HepG2 (cell line): ENCODE data around the gene SLX9. TPM values are rescaled to one million over a fixed set of nuclear protein-coding genes. Genes with fewer than 3 reads are reported as not detected.

Source experiments
- ATAC-seq: fragments of 200-7000 bp; cut with Tn5 transposase; 3 replicates; pipeline ENCODE4 v1.9.1; 2020; ENCODE audit warnings: mild to moderate bottlenecking, moderate library complexity
- BruUV-seq: library from RNA; stranded (reverse); fragments of 400-500 nt; replicated peaks from 2 replicates; lab custom pipeline; 2021; lab: Mats Ljungman, UMichigan
- CTCF ChIA-PET: fragments of 300-600 bp; formaldehyde crosslinking; extraction: SDS; loops from one replicate; lab custom pipeline; 2021; ENCODE audit warnings: low total read pairs, inconsistent platforms, low intra/inter-chr PET ratio; lab: Yijun Ruan, JAX
- POLR2A ChIA-PET: fragments of 350-600 bp; sonication (Branson Sonifier 250); formaldehyde crosslinking; loops from one replicate; lab custom pipeline; 2020; ENCODE audit warnings: antibody characterized with exemption, inconsistent platforms; lab: Yijun Ruan, JAX
- DNase-seq: peaks from one replicate; pipeline ENCODE4 v3.0.0-alpha.2; 2015; ENCODE audit warnings: low spot score
- FAIRE-seq: peaks from 3 replicates; lab custom pipeline; 2011; peaks lifted over from hg19 to GRCh38; lab: Jason Lieb, UNC
- H2AFZ ChIP-seq: one replicate; pipeline ENCODE4 v1.6.1; 2011; ENCODE audit warnings: low read length, inconsistent platforms
- H3K27ac ChIP-seq: fragments of 300-600 bp; 3 replicates; pipeline ENCODE4 v1.8.0; 2011; ENCODE audit warnings: mixed run types, mild to moderate bottlenecking, mixed read lengths, low read length, inconsistent platforms; ENCODE audit not compliant: insufficient read depth; ENCODE audit errors: extremely low read length
- H3K27me3 ChIP-seq, 2 experiments: fragments of 200-600 bp in 1 of 2; 2 replicates in 1 of 2; 3 replicates in 1 of 2; pipeline versions ENCODE4 v1.6.0 to v1.8.0; 2011; ENCODE audit warnings: low read length in 2 of 2, mild to moderate bottlenecking in 2 of 2, moderate library complexity in 2 of 2, inconsistent platforms in 1 of 2; ENCODE audit not compliant: insufficient read depth in 2 of 2, control insufficient read depth in 1 of 2
- H3K36me3 ChIP-seq, 2 experiments: fragments of 200-600 bp in 1 of 2; replicated peaks in 1 of 2; 2 replicates in 1 of 2; 3 replicates in 1 of 2; pipeline versions ENCODE4 v1.5.1 to v1.8.0; 2011; ENCODE audit warnings: low read length in 2 of 2, inconsistent platforms in 1 of 2; ENCODE audit not compliant: insufficient read depth in 2 of 2, control insufficient read depth in 1 of 2
- H3K4me1 ChIP-seq: 2 replicates; pipeline ENCODE4 v1.5.1; 2012; ENCODE audit warnings: low read length, inconsistent platforms; ENCODE audit not compliant: insufficient read depth
- H3K4me2 ChIP-seq: 2 replicates; pipeline ENCODE4 v1.6.0; 2011; ENCODE audit warnings: low read depth, low read length, inconsistent platforms
- H3K4me3 ChIP-seq, 3 experiments: fragments of 200-600 bp in 1 of 3; sonication (generic), shearing (Covaris generic) in 1 of 3; replicated peaks in 1 of 3; 2 replicates each; pipeline ENCODE4 v1.5.1; 2011 to 2016; ENCODE audit warnings: low read length in 3 of 3, inconsistent platforms in 2 of 3, low read depth in 2 of 3, mild to moderate bottlenecking in 2 of 3, control low read depth in 1 of 3, mixed read lengths in 1 of 3; ENCODE audit not compliant: insufficient read depth in 1 of 3
- H3K79me2 ChIP-seq: one replicate; pipeline ENCODE4 v1.6.1; 2011; ENCODE audit warnings: low read length, inconsistent platforms; ENCODE audit not compliant: insufficient read depth
- H3K9ac ChIP-seq: 2 replicates; pipeline ENCODE4 v1.6.0; 2011; ENCODE audit warnings: mild to moderate bottlenecking, low read depth, low read length, inconsistent platforms; ENCODE audit not compliant: insufficient read depth
- H3K9me3 ChIP-seq: 2 replicates; pipeline ENCODE4 v1.5.1; 2012; ENCODE audit warnings: mild to moderate bottlenecking, low read length
- H4K20me1 ChIP-seq: 2 replicates; pipeline ENCODE4 v1.6.0; 2011; ENCODE audit warnings: inconsistent platforms, mild to moderate bottlenecking, low read length, moderate library complexity; ENCODE audit not compliant: insufficient read depth
- CBX2 ChIP-seq, 2 experiments: fragments of 200-600 bp in 1 of 2; sonication (generic); formaldehyde crosslinking in 1 of 2; IDR thresholded peaks; 2 replicates each; pipeline versions ENCODE4 v1.7.0 to v1.8.1; 2018 to 2022; ENCODE audit warnings: low read depth in 2 of 2, low read length in 1 of 2, mild to moderate bottlenecking in 1 of 2, missing genetic modification reagents in 1 of 2
- EED ChIP-seq: sonication (generic); formaldehyde crosslinking; IDR thresholded peaks from 2 replicates; pipeline ENCODE4 v1.5.0; 2020; ENCODE audit warnings: mild to moderate bottlenecking, missing genetic modification reagents
- ELF4 ChIP-seq: sonication (generic); formaldehyde crosslinking; IDR thresholded peaks from 2 replicates; pipeline ENCODE4 v1.5.0; 2020; ENCODE audit warnings: missing genetic modification reagents, mild to moderate bottlenecking, moderate library complexity, borderline replicate concordance
- ETV6 ChIP-seq: sonication (generic); formaldehyde crosslinking; conservative IDR thresholded peaks from 2 replicates; pipeline ENCODE4 v1.4.0; 2020; ENCODE audit warnings: missing genetic modification reagents
- HNF4G ChIP-seq, 2 experiments: sonication (generic) in 1 of 2; formaldehyde crosslinking in 1 of 2; IDR thresholded peaks; 2 replicates each; pipeline versions ENCODE4 v1.4.0 to v1.6.1; 2011 to 2020; ENCODE audit warnings: borderline replicate concordance in 2 of 2, low read depth in 2 of 2, mild to moderate bottlenecking in 2 of 2, low read length in 1 of 2, missing genetic modification reagents in 1 of 2, moderate library complexity in 1 of 2
- PITX1 ChIP-seq: sonication (generic); formaldehyde crosslinking; IDR thresholded peaks from 2 replicates; pipeline ENCODE4 v1.5.1; 2020; ENCODE audit warnings: mild to moderate bottlenecking, missing genetic modification reagents
- POLR2G ChIP-seq: fragments of 200-400 bp; formaldehyde crosslinking; IDR thresholded peaks from 2 replicates; pipeline ENCODE4 v1.6.1; 2018; ENCODE audit warnings: mild to moderate bottlenecking, low read depth, low read length, moderate library complexity
- THAP11 ChIP-seq: IDR thresholded peaks from 2 replicates; pipeline ENCODE4 v1.6.1; 2016; ENCODE audit warnings: missing biosample characterization, missing genetic modification reagents
- ZC3H4 ChIP-seq: sonication (generic); formaldehyde crosslinking; IDR thresholded peaks from 2 replicates; pipeline ENCODE4 v1.4.0; 2020; ENCODE audit warnings: missing genetic modification reagents, borderline replicate concordance
- ZNF276 ChIP-seq: sonication (generic); formaldehyde crosslinking; IDR thresholded peaks from 2 replicates; pipeline ENCODE4 v1.4.0; 2020; ENCODE audit warnings: mild to moderate bottlenecking, low read depth, missing genetic modification reagents
- ZNF280B ChIP-seq: sonication (generic); formaldehyde crosslinking; IDR thresholded peaks from 2 replicates; pipeline ENCODE4 v1.5.0; 2020; ENCODE audit warnings: missing genetic modification reagents, mild to moderate bottlenecking, borderline replicate concordance
- ZNF431 ChIP-seq: sonication (generic); formaldehyde crosslinking; IDR thresholded peaks from 2 replicates; pipeline ENCODE4 v1.9.0; 2022; ENCODE audit warnings: missing genetic modification reagents, low read depth, mild to moderate bottlenecking, borderline replicate concordance
- WGBS: methylation state at CpG from one replicate; pipeline ENCODE4 v1.1.6; 2017; ENCODE audit warnings: low lambda C conversion rate; 5-methylcytosine and 5-hydroxymethylcytosine counted together
- in situ Hi-C: cut with HindIII; loops from 2 replicates; pipeline ENCODE4 v1.10.0; 2017; ENCODE audit warnings: low pct_unique_long_range_greater_than_20kb; ENCODE audit not compliant: extremely low pct_ligation_motif_present
- intact Hi-C: fragments of 100-400 bp; cut with micrococcal nuclease; formaldehyde crosslinking; loops from one replicate; pipeline ENCODE4 v1.10.0; 2022; ENCODE audit not compliant: unreplicated experiment
- polyA plus RNA-seq, 8 experiments: library from polyadenylated mRNA; depleted of rRNA in 3 of 8; stranded (reverse) in 7 of 8; unstranded in 1 of 8; fragments of >200 nt; fragmentation: Illumina TruSeq in 4 of 8; extraction: Trizol in 4 of 8; gene quantifications; 2 replicates each; pipeline versions ENCODE4 v1.2.1 to v1.2.3, GENCODE V29; 2011 to 2016; ENCODE audit warnings: low read depth in 4 of 8, missing spikeins in 1 of 8, mixed read lengths in 1 of 8; ENCODE audit not compliant: insufficient read depth in 1 of 8
- total RNA-seq, 5 experiments: library from RNA; depleted of rRNA; stranded (reverse); fragments of >200 nt; fragmentation: Illumina TruSeq; extraction: Trizol; gene quantifications; 2 replicates each; pipeline ENCODE4 v1.2.3, GENCODE V29; 2016; ENCODE audit warnings: low read depth in 1 of 5
- TF ChIP-seq, protein P1 (sequence below): sonication (generic); formaldehyde crosslinking; IDR thresholded peaks from 2 replicates; pipeline ENCODE4 v1.4.0; 2020; ENCODE audit warnings: mild to moderate bottlenecking, missing genetic modification reagents, borderline replicate concordance

The SLX9 gene
- total and polyA plus RNA-seq, 2 of the 13 experiments (the other 11 are each of a cell fraction or from before 2014, with no cell fraction given) = 21.0 to 47.1 TPM

DNA sequence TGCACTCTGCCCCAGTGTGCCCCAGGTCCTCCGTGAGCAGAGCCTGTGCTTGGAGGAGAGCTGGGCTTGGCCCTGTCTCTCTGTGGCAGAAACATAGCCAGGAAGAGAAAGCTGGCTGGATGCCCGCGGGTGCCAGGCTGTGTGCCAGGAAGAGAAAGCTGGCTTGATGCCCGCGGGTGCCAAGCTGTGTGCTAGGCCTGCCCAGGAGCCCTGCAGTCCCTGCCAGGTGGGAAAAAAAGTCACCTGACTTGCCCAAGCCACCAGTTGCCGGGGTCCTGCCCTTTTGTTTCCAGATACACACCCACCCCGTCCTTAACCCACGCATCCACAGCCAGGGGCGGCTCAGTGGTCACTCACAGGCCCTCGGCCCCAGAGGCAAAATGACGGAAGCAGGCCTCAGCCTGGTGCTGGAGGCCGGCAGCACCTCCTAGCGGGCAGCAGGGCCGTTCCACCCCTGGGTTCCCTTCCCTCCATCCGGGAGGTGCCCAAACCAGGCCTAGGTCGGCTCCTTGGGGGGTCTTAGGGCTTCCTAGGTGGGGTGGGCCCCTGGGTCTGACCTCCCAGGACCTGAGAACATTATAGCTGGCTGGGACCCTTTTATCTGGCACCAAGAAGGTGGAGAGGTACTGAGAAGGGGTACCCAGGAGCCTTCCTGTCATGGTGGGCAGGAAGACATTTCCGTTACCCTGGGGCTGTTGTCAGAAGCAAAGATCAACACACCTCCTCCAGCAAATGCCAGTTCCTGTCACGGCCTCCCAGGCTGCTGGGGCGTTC, 28.3 kb upstream of the SLX9 start (continued):
- peak; percentile 56; the same call in 1 of the 2 replicates for TF ChIP-seq ZNF280B (CRISPR knock-in tag)
- TF ChIP-seq THAP11 (CRISPR knock-in tag) = 0 out of 2 replicates have a peak, but pooled peaks have one; percentile 30
- no peak for TF ChIP-seq HNF4G (IDR thresholded peaks at IDR 0.05; ENCODE audit: borderline replicate concordance, low read depth, low read length)
- peak; percentile 24; the same call in 1 of the 2 replicates for TF ChIP-seq HNF4G (CRISPR knock-in tag; IDR thresholded peaks at IDR 0.05; ENCODE audit: borderline replicate concordance, low read depth)

DNA sequence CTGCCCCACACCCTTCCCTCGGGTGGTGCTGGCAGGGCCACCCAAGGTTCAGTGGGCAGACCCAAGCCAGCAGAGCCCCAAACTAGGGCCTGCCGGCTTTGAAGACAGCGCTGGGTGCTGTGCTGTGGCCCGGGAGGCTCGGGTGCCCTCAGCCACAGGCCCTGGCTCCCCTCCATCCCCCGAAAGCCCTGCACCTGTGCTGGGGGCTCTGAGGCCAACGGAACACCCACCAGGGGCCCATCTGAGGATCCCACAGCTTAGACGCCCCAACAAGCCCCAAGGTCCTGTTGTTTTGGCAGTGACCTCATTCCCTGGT, 27.7 kb upstream of the SLX9 start:
- WGBS = 0% methylated on average over 1 of the region's 8 CpGs
- peak; percentile 5; the same call in 1 of the 2 replicates for TF ChIP-seq POLR2G
- TF ChIP-seq ELF4 (CRISPR knock-in tag) = peak; percentile 31; the same call in 1 of the 2 replicates
- TF ChIP-seq, protein P1, sequence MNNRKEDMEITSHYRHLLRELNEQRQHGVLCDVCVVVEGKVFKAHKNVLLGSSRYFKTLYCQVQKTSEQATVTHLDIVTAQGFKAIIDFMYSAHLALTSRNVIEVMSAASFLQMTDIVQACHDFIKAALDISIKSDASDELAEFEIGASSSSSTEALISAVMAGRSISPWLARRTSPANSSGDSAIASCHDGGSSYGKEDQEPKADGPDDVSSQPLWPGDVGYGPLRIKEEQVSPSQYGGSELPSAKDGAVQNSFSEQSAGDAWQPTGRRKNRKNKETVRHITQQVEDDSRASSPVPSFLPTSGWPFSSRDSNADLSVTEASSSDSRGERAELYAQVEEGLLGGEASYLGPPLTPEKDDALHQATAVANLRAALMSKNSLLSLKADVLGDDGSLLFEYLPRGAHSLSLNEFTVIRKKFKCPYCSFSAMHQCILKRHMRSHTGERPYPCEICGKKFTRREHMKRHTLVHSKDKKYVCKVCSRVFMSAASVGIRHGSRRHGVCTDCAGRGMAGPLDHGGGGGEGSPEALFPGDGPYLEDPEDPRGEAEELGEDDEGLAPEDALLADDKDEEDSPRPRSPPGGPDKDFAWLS (CRISPR knock-in tag) = no peak
- TF ChIP-seq CBX2 (IDR thresholded peaks at IDR 0.05; ENCODE audit: low read depth, low read length) = no peak
- TF ChIP-seq CBX2 (CRISPR knock-in tag; IDR thresholded peaks at IDR 0.05; ENCODE audit: low read depth) = no peak
- TF ChIP-seq ZNF276 (CRISPR knock-in tag) = no peak
- no peak for TF ChIP-seq ZNF431 (CRISPR knock-in tag)
- TF ChIP-seq ETV6 (CRISPR knock-in tag) = no peak
- 0 out of 2 replicates have a peak, but pooled peaks have one; percentile 55 for TF ChIP-seq EED (CRISPR knock-in tag)
- no peak for TF ChIP-seq PITX1 (CRISPR knock-in tag)
- TF ChIP-seq ZC3H4 (CRISPR knock-in tag) = no peak

More for the DNA sequence above, 27.7 kb upstream of the SLX9 start:
- no peaks in the 10 kb centered on the region for H3K79me2 ChIP-seq
- H3K9me3 ChIP-seq = no peaks in the 10 kb centered on the region
- peak overlapping the region; percentile 86 for H3K9ac ChIP-seq
- ATAC-seq (peak; percentile 11), FAIRE-seq (no peak), DNase-seq (no peak)
- no peaks in the 10 kb centered on the region for H3K36me3 ChIP-seq
- H3K4me1 ChIP-seq = peaks cover 92% of the 10 kb centered on the region
- H4K20me1 ChIP-seq = no peaks in the 10 kb centered on the region
- POLR2A ChIA-PET = interaction anchor here (1.0 to 5.8 kb wide), 9 partner anchors 15 to 559 kb away, joined by 3 to 50 read pairs (median 13); partner anchors contain the start of genes PTTG1IP and UBE2G2
- peak overlapping the region; percentile 58 to 80 (median 65) for H3K4me3 ChIP-seq
- peak overlapping the region; percentile 94 for H3K27ac ChIP-seq
- H3K27me3 ChIP-seq = no peaks in the 10 kb centered on the region
- peak overlapping the region; percentile 100 for H3K4me2 ChIP-seq
- BruUV-seq = TSS peak; percentile 90
- CTCF ChIA-PET = interaction anchor here (1.4 to 1.8 kb wide), 2 partner anchors 19 to 112 kb away, joined by 7 to 8 read pairs; no protein-coding TSS in a partner anchor
- in situ Hi-C loops (loop anchor here (5.0 kb wide), 2 partner anchors 65 to 110 kb away; partner anchors contain the start of gene UBE2G2), intact Hi-C loops (loop anchor here (1.0 to 10.0 kb wide), 3 partner anchors 42 to 110 kb away; partner anchors contain the start of gene UBE2G2)
- no peak overlapping the region for H2AFZ ChIP-seq
